Measurements from ENCODE around the gene MAN1C1. TPM values are rescaled to one million over a fixed set of nuclear protein-coding genes. Genes with fewer than 3 reads are reported as not detected.

Gene MAN1C1
- polyA plus RNA-seq, 1 of the 3 experiments (the other 2 are of a cell fraction), result 0.20 TPM

- no peak for TF ChIP-seq MXI1 (IDR thresholded peaks at IDR 0.05; ENCODE audit: low read depth, low read length)
- TF ChIP-seq, protein P1, sequence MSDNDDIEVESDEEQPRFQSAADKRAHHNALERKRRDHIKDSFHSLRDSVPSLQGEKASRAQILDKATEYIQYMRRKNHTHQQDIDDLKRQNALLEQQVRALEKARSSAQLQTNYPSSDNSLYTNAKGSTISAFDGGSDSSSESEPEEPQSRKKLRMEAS (IDR thresholded peaks at IDR 0.05; ENCODE audit: low read depth), result no peak
- no peak for TF ChIP-seq NFIC (IDR thresholded peaks at IDR 0.05; ENCODE audit: borderline replicate concordance)
- TF ChIP-seq RAD21 (IDR thresholded peaks at IDR 0.05; ENCODE audit: low read length), result no peak
- TF ChIP-seq, protein P2, sequence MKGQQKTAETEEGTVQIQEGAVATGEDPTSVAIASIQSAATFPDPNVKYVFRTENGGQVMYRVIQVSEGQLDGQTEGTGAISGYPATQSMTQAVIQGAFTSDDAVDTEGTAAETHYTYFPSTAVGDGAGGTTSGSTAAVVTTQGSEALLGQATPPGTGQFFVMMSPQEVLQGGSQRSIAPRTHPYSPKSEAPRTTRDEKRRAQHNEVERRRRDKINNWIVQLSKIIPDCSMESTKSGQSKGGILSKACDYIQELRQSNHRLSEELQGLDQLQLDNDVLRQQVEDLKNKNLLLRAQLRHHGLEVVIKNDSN (IDR thresholded peaks at IDR 0.05; ENCODE audit: borderline replicate concordance, low read depth), result no peak
- TF ChIP-seq JUND (IDR thresholded peaks at IDR 0.05), result no peak
- TF ChIP-seq ZBTB33 (IDR thresholded peaks at IDR 0.05; ENCODE audit: borderline replicate concordance, low read depth), result no peak
- no peak for TF ChIP-seq FOXJ3 (CRISPR knock-in tag; IDR thresholded peaks at IDR 0.05)
- TF ChIP-seq NRF1 (IDR thresholded peaks at IDR 0.05; ENCODE audit: low read depth, low read length), result no peak
- TF ChIP-seq USF2 (IDR thresholded peaks at IDR 0.05; ENCODE audit: borderline replicate concordance, low read depth, low read length), result no peak
- no peak for TF ChIP-seq TAF1 (IDR thresholded peaks at IDR 0.05; ENCODE audit: borderline replicate concordance, low read depth, low read length)
- no peak for TF ChIP-seq RCOR1 (IDR thresholded peaks at IDR 0.05; ENCODE audit: low read length)
Measured at GRCh38 chr1:25641329-25641725, 24.7 kb downstream of the MAN1C1 start (continued).

GRCh38 chr1:25641931-25642573, 25.5 kb downstream of the MAN1C1 start:
- DNase-seq, result no peak
- Histone ChIP-seq H3K9me2 (no peaks in the 10 kb centered on the region), H3K4me1 (ENCODE audit: control insufficient read depth in 1 of 2, insufficient read depth in 2 of 2, low read depth in 1 of 2, low read length in 1 of 2) (no peaks in the 10 kb centered on the region; a peak in 1 of 4 replicates), H3K27ac (ENCODE audit: low read depth in 2 of 2, low read length in 1 of 2) (no peak overlapping the region), H3K4me3 (ENCODE audit: low read depth in 2 of 2, low read length in 1 of 2) (no peak overlapping the region), H3K79me2 (ENCODE audit: insufficient read depth) (no peaks in the 10 kb centered on the region), H3F3A (replicated peaks; ENCODE audit: insufficient read depth) (no peaks in the 10 kb centered on the region), H3K27me3 (ENCODE audit: insufficient read depth) (peaks cover 21% of the 10 kb centered on the region; the same call in 1 of the 2 replicates), H3K4me2 (no peak overlapping the region), H3K9ac (no peak overlapping the region), H2AFZ (ENCODE audit: low read depth) (no peak overlapping the region), H3K36me3 (replicated peaks in 1 of 2; ENCODE audit: control insufficient read depth in 1 of 2, insufficient read depth in 2 of 2, low read length in 1 of 2) (no peaks in the 10 kb centered on the region), H4K20me1 (ENCODE audit: insufficient read depth) (no peaks in the 10 kb centered on the region), H3K9me3 (no peaks in the 10 kb centered on the region)
- ChIA-PET CTCF (interaction anchor here (0.8 to 2.0 kb wide), 2 partner anchors 19 to 23 kb away, joined by 3 to 7 read pairs; no protein-coding TSS in a partner anchor), POLR2A (no interaction called here)
- 61% methylated on average over 8 of the region's 8 CpGs for WGBS (ENCODE audit: low lambda C conversion rate)
- no peak for TF ChIP-seq TAF1 (IDR thresholded peaks at IDR 0.05; ENCODE audit: borderline replicate concordance, low read depth, low read length)
- TF ChIP-seq, protein P3, sequence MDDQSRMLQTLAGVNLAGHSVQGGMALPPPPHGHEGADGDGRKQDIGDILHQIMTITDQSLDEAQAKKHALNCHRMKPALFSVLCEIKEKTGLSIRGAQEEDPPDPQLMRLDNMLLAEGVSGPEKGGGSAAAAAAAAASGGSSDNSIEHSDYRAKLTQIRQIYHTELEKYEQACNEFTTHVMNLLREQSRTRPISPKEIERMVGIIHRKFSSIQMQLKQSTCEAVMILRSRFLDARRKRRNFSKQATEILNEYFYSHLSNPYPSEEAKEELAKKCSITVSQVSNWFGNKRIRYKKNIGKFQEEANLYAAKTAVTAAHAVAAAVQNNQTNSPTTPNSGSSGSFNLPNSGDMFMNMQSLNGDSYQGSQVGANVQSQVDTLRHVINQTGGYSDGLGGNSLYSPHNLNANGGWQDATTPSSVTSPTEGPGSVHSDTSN (IDR thresholded peaks at IDR 0.05), result no peak
- TF ChIP-seq MEF2A (IDR thresholded peaks at IDR 0.05; ENCODE audit: borderline replicate concordance, low read depth), result no peak
- TF ChIP-seq, protein P1 (IDR thresholded peaks at IDR 0.05; ENCODE audit: low read depth), result no peak
- TF ChIP-seq USF2 (IDR thresholded peaks at IDR 0.05; ENCODE audit: borderline replicate concordance, low read depth, low read length), result no peak
- TF ChIP-seq ELF1 (IDR thresholded peaks at IDR 0.05), result no peak
- no peak for TF ChIP-seq RFX5 (IDR thresholded peaks at IDR 0.05; ENCODE audit: low read length)
- TF ChIP-seq MXI1 (IDR thresholded peaks at IDR 0.05; ENCODE audit: low read depth, low read length), result no peak
- TF ChIP-seq, protein P2 (IDR thresholded peaks at IDR 0.05; ENCODE audit: borderline replicate concordance, low read depth), result no peak
- no peak for TF ChIP-seq TCF12 (IDR thresholded peaks at IDR 0.05)
- TF ChIP-seq GATA2 (CRISPR knock-in tag; IDR thresholded peaks at IDR 0.05), result no peak
- no peak for TF ChIP-seq YY1 (IDR thresholded peaks at IDR 0.05; ENCODE audit: low read depth)
- TF ChIP-seq EZH2phosphoT487 (IDR thresholded peaks at IDR 0.05; ENCODE audit: borderline replicate concordance, low read depth), result no peak
- no peak for TF ChIP-seq RCOR1 (IDR thresholded peaks at IDR 0.05; ENCODE audit: low read length)
- no peak for TF ChIP-seq RAD21 (IDR thresholded peaks at IDR 0.05; ENCODE audit: low read length)
- TF ChIP-seq, protein P4, sequence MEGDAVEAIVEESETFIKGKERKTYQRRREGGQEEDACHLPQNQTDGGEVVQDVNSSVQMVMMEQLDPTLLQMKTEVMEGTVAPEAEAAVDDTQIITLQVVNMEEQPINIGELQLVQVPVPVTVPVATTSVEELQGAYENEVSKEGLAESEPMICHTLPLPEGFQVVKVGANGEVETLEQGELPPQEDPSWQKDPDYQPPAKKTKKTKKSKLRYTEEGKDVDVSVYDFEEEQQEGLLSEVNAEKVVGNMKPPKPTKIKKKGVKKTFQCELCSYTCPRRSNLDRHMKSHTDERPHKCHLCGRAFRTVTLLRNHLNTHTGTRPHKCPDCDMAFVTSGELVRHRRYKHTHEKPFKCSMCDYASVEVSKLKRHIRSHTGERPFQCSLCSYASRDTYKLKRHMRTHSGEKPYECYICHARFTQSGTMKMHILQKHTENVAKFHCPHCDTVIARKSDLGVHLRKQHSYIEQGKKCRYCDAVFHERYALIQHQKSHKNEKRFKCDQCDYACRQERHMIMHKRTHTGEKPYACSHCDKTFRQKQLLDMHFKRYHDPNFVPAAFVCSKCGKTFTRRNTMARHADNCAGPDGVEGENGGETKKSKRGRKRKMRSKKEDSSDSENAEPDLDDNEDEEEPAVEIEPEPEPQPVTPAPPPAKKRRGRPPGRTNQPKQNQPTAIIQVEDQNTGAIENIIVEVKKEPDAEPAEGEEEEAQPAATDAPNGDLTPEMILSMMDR (IDR thresholded peaks at IDR 0.05), result no peak
- TF ChIP-seq NRF1 (IDR thresholded peaks at IDR 0.05; ENCODE audit: low read depth, low read length), result no peak
